HG02610 (cell line): ENCODE data around the gene C9orf153.

Experiments used
- ATAC-seq: cut with Tn5 transposase; IDR thresholded peaks from one replicate; pipeline ENCODE4 v1.9.1; 2021; ENCODE audit warnings: mild to moderate bottlenecking, moderate library complexity; ENCODE audit not compliant: unreplicated experiment

The C9orf153 gene

DNA sequence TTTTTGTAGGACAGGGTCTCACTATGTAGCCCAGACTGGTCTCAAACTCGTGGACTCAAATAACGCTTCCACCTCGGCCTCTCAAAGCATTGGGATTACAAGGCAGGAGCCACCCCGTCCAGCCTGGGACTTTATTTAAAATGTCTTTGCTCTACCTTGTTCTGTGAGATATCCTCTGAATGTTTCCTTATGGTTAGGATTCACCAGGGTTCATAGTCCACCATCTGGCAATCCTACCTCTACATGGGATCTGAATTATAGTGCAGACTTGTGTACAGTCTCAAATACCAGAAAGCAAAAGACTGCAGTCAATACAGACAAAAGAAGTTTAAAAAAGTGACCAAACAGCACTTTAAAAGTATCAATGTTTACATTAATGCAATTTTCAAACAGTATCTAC is 12.8 kb upstream of the C9orf153 start:
- no peak for ATAC-seq

DNA sequence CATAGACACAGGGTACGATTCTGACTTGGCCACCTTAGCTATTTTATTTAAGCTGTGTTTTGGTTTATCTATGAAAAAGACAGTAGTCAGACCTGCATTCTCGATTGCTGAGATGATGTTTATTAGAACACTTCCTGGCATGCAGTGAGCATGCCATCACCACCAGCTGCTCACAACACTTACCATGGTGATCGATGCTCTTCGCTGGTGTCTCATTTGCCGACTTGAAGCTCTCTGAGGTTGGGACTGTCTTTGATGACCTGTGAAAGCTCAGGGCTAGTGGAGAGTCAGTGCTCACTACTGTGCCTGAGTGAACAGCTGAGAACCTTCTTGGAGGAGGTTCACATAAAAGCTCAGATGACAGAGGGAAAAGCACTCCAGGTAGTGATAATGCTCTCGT is 4.4 kb upstream of the C9orf153 start:
- no peak for ATAC-seq

DNA sequence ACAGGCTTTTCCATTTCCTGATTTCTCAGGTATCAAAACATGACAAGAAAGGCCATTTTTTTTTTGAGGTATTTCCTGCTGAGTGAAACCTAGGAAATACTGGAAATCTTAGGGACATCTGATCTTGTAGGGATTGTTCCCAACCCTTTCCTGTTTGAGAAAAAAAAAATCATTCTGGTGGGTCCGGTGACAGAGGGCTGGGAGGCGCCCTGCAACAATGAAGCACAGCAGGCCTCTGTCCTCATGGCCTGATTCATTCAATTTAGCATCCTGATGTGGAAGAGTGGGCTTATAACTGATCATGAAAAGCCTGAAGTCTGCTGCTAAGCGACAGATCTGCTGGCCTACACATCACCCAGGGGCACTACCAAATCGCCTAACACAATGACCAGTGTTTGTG is 3.0 kb upstream of the C9orf153 start:
- no peak for ATAC-seq

DNA sequence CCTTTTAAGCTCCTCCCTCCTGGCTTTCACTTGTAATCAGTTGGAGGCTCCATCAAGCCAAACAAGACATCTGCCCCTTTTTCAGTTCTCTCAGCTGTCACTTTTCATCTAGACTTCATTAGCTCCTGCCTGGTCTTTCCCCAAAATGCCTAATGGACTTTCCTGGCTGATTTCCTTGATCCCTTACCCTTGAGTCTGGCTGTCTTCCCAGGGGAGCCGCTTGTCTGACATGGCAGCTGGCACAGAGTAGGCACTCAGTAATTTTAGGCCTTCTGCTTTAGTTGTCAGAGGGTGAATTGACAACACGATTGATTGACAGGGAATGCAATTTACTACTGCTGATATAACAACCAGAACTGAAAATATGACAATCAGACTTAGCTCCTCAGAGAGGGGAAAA is 2.1 kb downstream of the C9orf153 start:
- ATAC-seq: no peak

DNA sequence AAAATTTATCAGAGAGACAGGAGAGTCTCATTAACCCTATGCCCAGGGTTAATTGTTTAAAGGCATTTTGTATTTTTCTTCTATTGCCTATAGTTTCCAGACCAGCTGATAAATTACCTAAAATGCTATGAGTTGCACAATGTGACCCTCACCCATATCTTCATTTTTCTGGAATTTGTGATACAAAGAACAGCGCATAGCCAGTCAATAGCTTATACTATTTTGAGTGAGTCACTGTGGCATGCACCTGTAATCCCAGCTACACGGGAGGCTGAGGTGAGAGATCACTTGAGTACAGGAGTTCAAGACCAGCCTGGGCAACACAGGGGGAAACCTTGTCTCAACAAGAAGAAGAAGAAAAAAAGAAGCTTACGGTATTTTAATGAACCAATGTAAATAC is 2.8 kb downstream of the C9orf153 start:
- ATAC-seq: no peak

DNA sequence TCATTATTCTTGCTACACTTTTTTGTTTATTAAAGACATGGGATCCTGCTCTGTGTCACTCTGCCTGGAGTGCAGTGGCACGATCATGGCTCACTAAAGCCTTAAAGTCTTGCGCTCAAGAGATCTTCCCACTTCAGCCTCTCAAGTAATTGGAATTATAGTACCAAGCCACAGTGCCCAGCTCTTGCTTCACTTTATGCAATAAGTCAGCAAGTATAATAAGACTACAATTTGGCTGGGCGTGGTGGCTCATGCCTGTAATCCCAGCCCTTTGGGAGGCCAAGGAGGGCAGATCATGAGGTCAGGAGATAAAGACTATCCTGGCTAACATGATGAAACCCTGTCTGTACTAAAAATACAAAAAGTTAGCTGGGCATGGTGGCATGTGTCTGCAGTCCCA is 5.9 kb downstream of the C9orf153 start:
- ATAC-seq: no peak

DNA sequence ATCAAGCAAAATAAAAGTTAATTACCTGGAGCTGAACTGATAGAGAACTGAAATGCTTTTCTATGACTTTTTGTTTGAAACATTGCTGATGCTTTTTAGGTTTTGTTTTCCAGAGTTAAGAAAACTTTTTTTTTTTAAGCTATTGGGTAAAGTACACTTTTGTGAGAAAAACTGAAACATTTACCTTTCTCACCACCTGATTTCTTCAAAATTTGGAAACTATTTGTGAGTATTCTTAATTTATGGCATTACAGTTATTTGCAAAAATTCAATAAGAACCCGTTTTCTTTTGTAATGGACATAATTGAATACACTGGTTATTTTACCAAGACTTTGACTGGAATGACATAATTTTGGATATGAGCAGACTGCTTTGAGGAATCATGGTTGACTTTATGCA is 6.6 kb downstream of the C9orf153 start:
- ATAC-seq: no peak

DNA sequence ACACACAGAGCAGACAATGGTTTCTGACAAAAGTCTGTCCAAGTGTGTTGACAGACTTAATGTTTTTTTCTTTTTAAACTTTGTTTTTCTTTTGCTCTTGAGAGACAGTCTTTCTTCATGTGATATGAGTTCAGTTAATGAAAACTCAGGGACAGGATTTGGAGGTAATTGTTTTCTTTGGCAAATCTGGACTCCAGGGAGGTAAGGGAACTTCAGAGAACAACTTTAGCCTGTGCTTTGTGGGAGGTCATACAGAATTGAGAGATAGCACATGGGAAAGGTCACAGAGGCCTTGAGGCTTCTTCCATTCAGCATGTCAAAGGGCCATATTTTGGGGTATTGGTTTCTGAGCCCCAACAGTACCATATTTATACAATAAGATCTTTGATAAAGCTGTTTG is 9.3 kb downstream of the C9orf153 start:
- ATAC-seq: no peak

DNA sequence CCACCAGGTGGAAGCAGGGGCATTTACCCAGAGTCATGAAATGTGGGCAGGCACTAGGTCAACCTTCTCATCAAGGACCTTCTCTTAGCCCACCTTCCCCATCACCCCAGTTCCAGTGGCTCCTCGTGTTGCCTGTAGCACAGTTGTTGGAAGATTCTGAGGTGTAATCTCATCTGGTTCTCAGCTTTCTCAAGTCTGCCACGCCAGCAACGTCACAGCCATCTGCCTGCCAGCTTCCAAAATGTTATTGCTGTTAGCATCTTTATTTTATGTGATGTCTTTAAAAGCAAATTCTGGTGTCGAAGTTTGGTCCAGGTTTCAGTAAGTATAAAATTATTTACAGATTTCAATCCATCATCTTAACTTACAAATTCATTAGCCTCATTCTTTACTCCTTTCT is 10.7 kb downstream of the C9orf153 start:
- no peak for ATAC-seq

DNA sequence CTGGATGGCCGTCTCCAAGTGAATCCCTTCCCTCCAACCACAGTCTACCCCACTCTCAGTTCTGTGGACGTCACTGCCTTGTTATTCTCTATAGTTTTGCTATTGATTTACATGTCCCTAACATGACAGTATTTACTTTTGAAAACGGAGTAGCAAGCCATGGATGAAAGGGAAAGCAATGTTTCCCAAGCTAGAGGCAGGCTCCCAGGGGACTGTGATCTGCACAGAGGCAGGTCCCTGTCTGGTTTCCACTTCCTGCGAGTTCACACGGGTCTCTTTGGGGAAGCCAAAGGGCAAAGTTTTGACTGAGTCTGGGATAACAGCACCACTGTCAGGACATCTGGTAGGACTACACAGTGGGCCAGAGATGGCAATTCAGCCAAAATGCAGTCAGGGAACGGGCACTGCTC is 12.7 kb downstream of the C9orf153 start:
- peak; percentile 97 for ATAC-seq

DNA sequence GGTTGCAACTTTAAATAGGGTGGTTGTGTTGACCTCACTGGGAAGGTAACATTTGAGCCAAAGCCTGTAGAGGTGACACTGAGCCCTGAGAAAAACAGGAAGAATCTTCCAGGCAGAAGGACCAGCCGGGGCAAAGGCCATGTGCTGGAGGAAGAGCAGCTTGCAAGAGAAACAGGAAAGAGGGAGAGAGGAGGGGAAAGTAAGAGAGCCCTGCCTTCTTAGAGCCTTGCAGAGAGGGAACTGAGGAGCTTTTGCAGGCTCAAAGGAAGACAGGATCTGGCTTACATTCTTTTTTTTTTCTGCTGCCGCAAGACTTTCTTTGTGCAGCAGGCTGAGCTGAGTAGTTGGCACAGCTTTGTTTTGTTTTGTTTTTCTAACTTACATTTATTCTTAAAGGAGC is 17.4 kb downstream of the C9orf153 start:
- no peak for ATAC-seq

DNA sequence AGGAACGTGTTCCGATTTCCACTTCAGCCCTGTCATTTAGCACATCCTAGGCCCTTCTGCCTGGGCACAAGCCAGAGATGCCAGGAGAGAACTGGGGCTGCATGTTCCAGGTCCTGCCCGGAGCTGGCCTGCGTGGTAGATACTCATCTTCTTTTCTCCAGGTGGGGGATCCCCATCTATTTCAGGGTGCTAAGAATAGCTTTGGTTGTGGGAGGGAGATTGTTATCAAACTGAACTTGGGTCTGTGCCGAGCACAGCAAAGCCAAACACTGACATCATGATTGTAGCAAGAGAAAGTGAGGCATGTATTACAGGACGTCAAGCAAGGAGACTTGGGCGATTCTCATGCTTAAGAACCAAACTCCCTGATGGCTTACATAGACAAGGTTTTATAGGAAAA is 18.2 kb downstream of the C9orf153 start:
- ATAC-seq: no peak

DNA sequence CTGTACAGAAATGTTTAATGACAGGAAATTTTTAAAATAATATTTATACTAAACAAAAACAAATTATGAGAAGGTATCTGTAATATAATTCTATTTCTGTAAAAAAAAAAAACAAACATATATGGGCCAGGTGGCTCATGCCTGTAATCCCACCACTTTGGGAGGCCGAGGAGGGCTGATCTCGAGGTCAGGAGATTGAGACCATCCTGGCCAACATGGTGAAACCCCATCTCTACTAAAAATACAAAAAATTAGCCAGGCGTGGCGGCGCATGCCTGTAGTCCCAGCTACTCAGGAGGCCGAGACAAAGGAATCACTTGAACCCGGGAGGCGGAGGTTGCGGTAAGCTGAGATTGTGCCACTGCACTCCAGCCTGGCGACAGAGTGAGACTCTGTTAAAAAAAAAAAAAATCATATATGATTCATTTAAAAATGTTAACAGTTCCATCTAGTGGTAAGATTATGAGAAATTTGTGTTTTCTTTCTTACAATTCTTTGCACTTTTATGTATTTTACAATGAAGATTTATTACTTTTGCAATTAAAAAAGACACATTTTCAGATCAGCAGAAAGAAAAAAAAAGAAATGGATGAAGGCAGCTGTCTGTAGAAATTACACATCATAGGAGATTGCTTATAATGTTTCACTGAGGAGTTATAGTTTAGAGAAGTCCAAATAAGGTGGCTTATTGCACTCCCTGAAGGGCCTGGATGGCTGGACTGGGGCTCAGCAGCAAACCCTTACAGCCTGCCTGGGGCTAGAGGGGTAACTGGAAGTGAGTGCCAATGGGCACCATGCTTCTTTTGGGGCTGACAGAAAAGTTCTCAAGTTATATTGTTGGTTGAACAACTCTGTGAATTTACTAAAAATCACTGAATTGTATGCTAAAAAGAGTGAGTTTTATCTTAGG is 20.3 kb downstream of the C9orf153 start:
- ATAC-seq: no peak

DNA sequence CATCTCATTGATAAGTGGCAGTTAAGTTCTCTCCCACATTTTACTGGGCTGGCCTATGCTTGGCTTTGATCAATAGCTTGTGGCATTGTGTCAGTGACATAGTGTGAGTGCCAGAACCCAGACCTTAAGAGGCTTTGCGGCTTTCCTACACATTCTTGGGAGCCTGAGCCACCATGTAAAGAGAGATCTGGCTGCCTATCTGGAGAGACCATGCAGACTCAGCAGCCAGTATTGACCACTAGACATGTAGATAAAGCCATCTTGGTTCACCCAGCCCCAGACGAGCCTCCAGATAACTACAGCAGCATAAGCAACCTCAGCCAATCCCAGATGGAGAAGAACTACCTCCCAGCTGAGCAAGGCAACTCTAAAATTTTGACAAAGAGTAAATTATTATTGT is 28.6 kb downstream of the C9orf153 start:
- no peak for ATAC-seq

DNA sequence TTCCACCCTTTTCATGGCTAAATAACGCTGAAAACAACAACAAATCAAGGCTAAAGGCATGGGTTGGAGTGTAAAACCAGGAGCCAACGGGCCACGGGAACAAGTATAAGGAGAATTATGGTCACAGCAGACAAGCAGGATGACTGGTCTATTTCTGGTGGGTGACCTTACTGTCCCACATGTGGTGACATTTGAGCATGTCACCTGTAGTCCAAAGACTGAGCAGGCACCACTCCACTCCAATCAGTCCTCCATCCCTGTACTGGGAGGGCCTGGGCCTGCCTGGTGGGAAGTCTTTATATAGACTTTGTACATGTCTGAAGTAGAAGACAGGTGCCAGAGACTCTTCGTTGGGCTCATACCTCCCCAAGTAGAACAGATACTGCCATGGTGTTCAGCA is 36.8 kb downstream of the C9orf153 start:
- no peak for ATAC-seq

DNA sequence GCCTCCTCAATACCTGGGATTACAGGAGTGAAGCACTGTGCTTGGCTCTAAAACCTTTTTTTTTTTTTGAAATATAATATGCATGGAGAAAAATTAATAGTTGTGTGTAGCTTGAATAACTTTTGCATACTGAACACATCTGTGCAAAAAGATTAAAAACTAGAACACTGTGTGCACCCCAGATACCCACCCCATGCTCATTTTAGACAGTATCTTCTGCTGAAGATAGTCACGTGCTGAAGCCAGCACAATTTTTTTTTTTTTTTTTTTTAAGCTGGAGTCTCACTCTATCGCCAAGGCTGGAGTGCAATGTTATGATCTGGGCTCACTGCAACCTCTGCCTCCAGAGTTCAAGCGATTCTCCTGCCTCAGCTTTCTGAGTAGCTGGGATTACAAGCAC is 39.9 kb downstream of the C9orf153 start:
- ATAC-seq: no peak

DNA sequence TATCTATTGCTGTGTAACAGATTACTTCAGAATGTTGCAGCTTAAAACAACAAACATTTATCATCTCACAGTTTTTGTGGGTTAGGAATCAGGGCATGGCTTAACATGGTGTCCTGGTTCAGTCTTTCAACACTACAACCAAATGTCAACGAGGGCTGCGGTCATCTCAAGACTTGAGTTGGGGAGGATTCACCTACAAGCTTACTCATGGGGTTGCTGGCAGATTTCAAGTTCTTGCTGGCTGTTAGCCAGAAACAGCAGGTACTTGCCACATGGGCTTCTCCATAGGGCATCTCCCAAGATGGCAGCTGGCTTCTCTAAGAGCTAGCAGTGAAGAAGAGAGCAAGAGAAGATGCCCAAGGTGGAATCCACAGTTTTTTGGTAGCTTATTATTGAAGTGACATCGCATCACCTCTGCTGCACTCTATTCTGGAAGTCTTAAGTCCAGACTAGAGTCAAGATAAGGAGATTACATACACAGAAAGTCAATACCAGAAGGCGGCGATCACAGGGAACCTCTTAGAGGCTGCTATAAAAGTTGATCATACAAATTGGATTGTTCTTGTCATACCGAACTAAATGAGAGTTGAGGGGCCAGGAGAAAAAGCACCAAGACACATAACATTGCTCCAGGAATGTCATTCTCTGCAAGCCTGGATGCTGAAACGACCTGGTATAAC is 42.2 kb downstream of the C9orf153 start:
- no peak for ATAC-seq

DNA sequence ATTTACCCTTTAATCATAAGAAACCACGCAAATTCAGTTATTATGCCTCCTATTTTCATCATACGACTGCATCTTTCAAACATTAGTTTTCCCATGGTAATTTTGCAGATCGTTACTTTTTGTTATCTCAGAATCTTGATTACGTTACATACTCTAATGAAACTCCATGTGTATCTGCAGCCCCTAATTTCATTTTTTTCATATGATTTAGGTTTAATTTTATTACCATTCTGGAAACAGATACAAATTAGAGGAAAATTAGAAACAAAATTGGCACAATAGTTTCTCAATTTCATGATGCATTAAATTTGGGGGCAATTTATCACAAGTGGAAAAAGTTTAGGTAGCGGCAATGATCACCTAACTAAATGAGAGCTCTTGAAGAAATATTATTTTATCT is 52.3 kb downstream of the C9orf153 start:
- ATAC-seq: no peak

DNA sequence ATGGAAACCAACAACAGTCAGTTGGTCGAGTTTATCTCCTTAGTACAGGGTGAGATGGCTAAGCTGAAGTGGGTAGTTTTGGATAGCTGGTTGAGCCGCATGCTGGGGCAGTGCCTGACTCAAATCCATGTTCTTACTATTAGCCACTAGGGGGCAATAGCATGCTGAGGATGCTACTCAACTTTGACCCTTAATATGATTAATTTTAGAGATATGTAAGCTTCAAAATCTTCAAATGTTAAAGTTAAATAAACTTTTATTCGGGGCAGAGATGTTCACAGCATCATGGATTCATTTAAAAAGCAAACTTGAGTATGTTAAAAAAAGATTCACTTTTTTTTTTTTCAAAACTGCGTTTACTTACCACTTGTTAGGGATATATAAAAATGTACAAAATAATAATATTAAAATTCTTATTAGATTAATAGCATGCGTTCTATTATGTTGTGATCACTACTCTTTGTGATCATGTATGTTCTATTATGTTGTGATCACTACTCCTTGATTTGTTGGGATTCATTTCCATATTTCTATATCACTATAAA is 57.0 kb downstream of the C9orf153 start:
- peak; percentile 68 for ATAC-seq

DNA sequence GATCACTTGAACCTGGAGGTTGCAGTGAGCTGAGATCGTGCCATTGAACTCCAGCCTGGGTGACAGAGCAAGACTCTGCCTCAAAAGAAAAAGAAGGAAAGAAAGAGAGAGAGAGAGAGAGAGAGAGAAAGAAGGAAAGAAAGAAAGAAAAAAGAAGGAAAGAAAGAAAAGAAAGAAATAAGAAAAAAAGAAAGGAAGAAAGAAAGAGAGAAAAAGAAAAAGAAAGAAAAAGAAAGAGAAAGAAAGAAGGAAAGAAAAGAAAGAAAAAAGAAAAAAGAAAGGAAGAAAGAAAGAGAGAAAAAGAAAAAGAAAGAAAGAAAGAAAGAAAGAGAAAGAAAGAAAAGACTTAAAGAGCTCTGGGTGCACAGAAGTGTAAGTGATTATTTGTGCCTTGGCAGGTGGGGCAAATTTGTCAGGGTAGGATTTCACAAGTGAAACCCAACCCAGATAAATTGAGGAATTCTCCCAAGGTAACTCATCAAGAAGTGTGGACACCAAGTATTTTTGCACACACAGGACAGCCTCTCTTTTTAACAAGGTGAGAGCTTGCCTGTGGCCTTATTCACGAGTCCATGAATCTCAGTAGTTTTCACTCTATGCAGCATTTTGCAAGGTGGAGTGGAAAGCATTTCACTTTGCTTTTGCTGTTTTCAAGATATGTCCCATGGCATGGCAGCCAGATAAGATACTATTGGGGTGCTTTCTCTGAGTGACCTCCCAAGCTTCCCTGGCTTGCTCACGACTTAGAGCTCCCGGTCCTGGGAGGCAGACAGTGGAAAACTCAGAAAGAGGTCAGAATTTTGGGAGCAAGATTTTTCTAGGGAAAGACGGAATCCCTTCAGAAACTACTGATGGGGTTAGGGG is 57.8 kb downstream of the C9orf153 start:
- no peak for ATAC-seq

DNA sequence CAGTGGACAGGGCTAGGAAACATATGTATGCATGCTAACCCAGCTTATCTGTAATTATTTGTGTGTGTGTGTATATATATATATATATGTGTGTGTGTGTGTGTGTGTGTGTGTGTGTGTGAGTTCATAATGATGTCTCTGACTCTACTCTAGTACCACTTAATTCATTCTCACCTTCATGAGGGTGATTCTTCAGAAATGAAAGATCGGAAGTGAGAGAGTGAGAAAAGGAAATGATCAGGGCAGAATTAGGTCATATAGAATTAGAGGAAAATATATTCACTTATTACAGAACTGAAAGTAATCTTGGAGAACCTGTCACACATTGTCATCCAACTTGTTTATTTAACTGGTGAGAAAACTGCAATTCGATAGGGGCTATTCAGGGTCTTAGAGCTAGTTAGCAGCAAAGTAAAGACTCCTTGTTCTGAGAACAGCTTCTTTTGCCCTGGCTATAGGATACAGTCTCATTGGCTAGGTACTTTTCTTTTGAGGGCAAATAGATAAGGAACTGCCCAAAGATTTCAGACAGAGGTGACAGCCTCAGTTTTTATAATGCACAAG is 58.8 kb downstream of the C9orf153 start:
- ATAC-seq: no peak
